ENCODE results near the gene OSBPL5. TPM values are rescaled to one million over a fixed set of nuclear protein-coding genes. Genes with fewer than 3 reads are reported as not detected.

Gene OSBPL5
- total and polyA plus RNA-seq, 2 of the 4 experiments (the other 2 are of a cell fraction), result 14.9 to 22.3 TPM

DNA sequence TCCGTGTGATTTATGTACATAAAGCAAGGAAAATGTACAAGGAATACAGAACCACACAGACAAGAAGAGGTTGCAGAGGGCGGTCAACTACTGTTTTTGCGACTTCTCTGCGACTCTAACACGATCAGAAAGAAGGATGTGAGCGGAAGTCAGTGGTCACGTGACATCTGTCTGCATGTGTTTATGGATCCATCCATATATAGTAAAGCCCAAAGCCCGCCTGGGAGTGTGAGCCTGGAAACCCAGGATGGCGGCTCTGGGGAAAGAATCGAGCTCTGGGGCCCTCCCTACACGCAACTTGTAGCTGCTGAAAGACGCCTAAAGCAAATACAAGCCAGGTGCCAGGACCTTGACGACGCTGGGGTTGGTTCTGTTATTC lies 8.8 kb downstream of the OSBPL5 start:
- 60% methylated on average over 1 of the region's 14 CpGs; no CpG with 5 or more reads in 1 of the 2 experiments for WGBS, 2 experiments (ENCODE audit: extremely low coverage in 2 of 2, insufficient read length in 1 of 2)
- dilution Hi-C loops (cut with HindIII; ENCODE audit: low sequenced_read_pairs, unreplicated experiment), result no loop called here
- in situ Hi-C loops (cut with MboI; ENCODE audit: low sequenced_read_pairs), result no loop called here

More for the DNA sequence above, 8.8 kb downstream of the OSBPL5 start:
- no peak overlapping the region for H2BK15ac ChIP-seq (ENCODE audit: low read depth, low read length)
- H3K9me1 ChIP-seq (ENCODE audit: insufficient read depth, low read length), result peaks cover 33% of the 10 kb centered on the region
- peaks cover 3% of the 10 kb centered on the region for H3K36me3 ChIP-seq (ENCODE audit: control insufficient read depth, insufficient read depth, low read length)
- peaks cover 53 to 94% of the 10 kb centered on the region in 2 experiments for H3K79me1 ChIP-seq (ENCODE audit: low read depth in 1 of 2, low read length in 2 of 2)
- CTCF ChIA-PET, result no interaction called here
- peak overlapping the region; percentile 12; the same call in 1 of the 2 replicates for H3K4me2 ChIP-seq (ENCODE audit: low read depth, low read length)
- no peaks in the 10 kb centered on the region for H3K27me3 ChIP-seq (ENCODE audit: control insufficient read depth, insufficient read depth, low read length)
- H3K18ac ChIP-seq (ENCODE audit: low read depth, low read length), result no peak overlapping the region
- H3K14ac ChIP-seq (replicated peaks; ENCODE audit: low read depth, low read length), result peak overlapping the region; percentile 10
- no TSS peak for BruUV-seq (replicated peaks)
- no peak overlapping the region for H2AFZ ChIP-seq (replicated peaks; ENCODE audit: low read length, poor library complexity)
- H4K8ac ChIP-seq (ENCODE audit: low read depth in 2 of 2, low read length in 2 of 2), result peak overlapping the region in 1 of 2 experiments; percentile 52; a peak in 2 of 4 replicates
- H2BK120ac ChIP-seq (ENCODE audit: low read depth, low read length), result 0 out of 2 replicates have a peak overlapping the region, but pooled peaks have one; percentile 1
- H2AK9ac ChIP-seq (replicated peaks; ENCODE audit: low read depth, low read length, poor library complexity), result no peak overlapping the region
- H3K56ac ChIP-seq (ENCODE audit: extremely low read depth, insufficient read depth, low read length), result no peak overlapping the region
- no peak overlapping the region for H2BK5ac ChIP-seq (ENCODE audit: low read depth, low read length, poor library complexity, severe bottlenecking)
- H3K4me3 ChIP-seq (ENCODE audit: insufficient read depth, low read depth, low read length), result no peak overlapping the region
- DNase-seq (no peak), ATAC-seq (ENCODE audit: low read depth) (no peak)
- no peaks in the 10 kb centered on the region for H3K9me3 ChIP-seq (ENCODE audit: control insufficient read depth, insufficient read depth, low read length)
- POLR2A ChIA-PET (ENCODE audit: unreplicated experiment), result no interaction called here
- peak overlapping the region; percentile 1; the same call in 1 of the 2 replicates for H2AK5ac ChIP-seq (ENCODE audit: low read depth, low read length)
- intact Hi-C loops (cut with micrococcal nuclease), result no loop called here
- peak overlapping the region; percentile 16; the same call in 1 of the 2 replicates for H3K27ac ChIP-seq (ENCODE audit: insufficient read depth, low read length)
- no peak overlapping the region for H3K9ac ChIP-seq (ENCODE audit: low read depth, low read length)
- H3K23ac ChIP-seq (ENCODE audit: low read depth, low read length), result peak overlapping the region; percentile 0; the same call in 1 of the 2 replicates
- H2BK20ac ChIP-seq (ENCODE audit: low read depth, low read length), result no peak overlapping the region
- H3K4ac ChIP-seq (ENCODE audit: low read depth, low read length), result peak overlapping the region; percentile 72
- peaks cover 55% of the 10 kb centered on the region for H3K4me1 ChIP-seq (ENCODE audit: control insufficient read depth, insufficient read depth, low read length)
- TF ChIP-seq USF2 (IDR thresholded peaks at IDR 0.05; ENCODE audit: low read depth, low read length), result peak; percentile 73
- no peak for TF ChIP-seq MXI1 (IDR thresholded peaks at IDR 0.05; ENCODE audit: borderline replicate concordance, low read depth, low read length)
- H4K5ac ChIP-seq (ENCODE audit: low read depth, low read length), result peak overlapping the region; percentile 69
- 0 out of 2 replicates have a peak overlapping the region, but pooled peaks have one; percentile 1 for H4K91ac ChIP-seq (ENCODE audit: insufficient read depth, low read depth, low read length)
- H4K20me1 ChIP-seq (ENCODE audit: insufficient read depth, low read length), result peaks cover 60% of the 10 kb centered on the region

All from IMR-90 (cell line).